Measurements from ENCODE around the gene FAM83G.

Gene FAM83G

GRCh38 chr17:18960803-18961511 lies 43.6 kb downstream of the FAM83G start:
- DNase-seq (ENCODE audit: low read depth), result peak; percentile 37
- peak; percentile 92 for TF ChIP-seq CTCF (IDR thresholded peaks at IDR 0.05; ENCODE audit: low read depth, low read length, missing control alignments)
- no peak overlapping the region for H3K4me3 ChIP-seq (ENCODE audit: low read depth, low read length)

GRCh38 chr17:18960241-18960665 lies 44.3 kb downstream of the FAM83G start:
- DNase-seq (ENCODE audit: low read depth), result no peak
- TF ChIP-seq CTCF (IDR thresholded peaks at IDR 0.05; ENCODE audit: low read depth, low read length, missing control alignments), result no peak

GRCh38 chr17:18959845-18960240 lies 44.7 kb downstream of the FAM83G start:
- no peak overlapping the region for H3K4me3 ChIP-seq (ENCODE audit: low read depth, low read length)
- no peak for TF ChIP-seq CTCF (IDR thresholded peaks at IDR 0.05; ENCODE audit: low read depth, low read length, missing control alignments)
- DNase-seq (ENCODE audit: low read depth), result no peak

More at GRCh38 chr17:18960241-18960665, 44.3 kb downstream of the FAM83G start:
- no peak overlapping the region for H3K4me3 ChIP-seq (ENCODE audit: low read depth, low read length)

- DNase-seq (ENCODE audit: low read depth), result no peak
- no peak overlapping the region for H3K4me3 ChIP-seq (ENCODE audit: low read depth, low read length)
- TF ChIP-seq CTCF (IDR thresholded peaks at IDR 0.05; ENCODE audit: low read depth, low read length, missing control alignments), result no peak
Measured at GRCh38 chr17:18959071-18959844, 45.3 kb downstream of the FAM83G start.

DNA sequence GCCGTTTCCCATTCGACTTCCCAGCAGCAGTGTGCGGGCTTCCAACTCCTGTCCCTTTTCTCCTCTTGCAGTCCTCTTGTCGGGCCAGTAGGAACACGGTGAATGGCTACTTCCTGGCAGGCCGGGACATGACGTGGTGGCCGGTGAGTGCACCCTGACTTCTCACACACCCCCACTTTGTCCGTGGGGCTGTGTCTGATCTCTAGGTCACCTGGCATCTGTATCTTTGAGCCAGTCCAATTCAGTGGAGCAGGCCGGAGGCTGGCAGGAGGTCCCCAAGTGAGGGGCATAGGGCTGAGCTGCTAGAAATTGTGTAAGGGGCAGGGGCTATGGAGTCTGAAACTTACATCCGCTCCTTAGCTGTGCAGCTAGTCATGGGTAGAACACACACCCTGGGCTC lies 46.0 kb downstream of the FAM83G start:
- no peak for DNase-seq (ENCODE audit: low read depth)
- H3K4me3 ChIP-seq (ENCODE audit: low read depth, low read length), result no peak overlapping the region
- TF ChIP-seq CTCF (IDR thresholded peaks at IDR 0.05; ENCODE audit: low read depth, low read length, missing control alignments), result no peak

DNA sequence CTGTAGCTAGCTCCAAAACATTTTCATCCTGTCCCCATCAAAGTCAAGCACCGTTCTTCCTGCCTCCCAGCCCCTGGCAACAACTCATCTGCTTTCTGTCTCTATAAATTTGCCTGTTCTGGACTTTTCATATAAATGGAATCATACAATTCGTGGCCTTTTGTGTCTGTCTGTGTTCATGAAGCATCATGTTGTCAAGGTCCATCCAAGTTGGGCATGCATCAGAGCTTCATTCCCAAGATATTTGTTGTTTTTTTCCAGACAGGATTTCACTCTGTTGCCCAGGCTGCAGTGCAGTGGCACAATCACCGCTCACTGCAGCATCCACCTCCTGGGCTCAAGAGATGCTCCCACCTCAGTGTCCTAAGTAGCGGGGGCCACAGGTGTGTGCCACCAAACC lies 46.7 kb downstream of the FAM83G start:
- TF ChIP-seq CTCF (IDR thresholded peaks at IDR 0.05; ENCODE audit: low read depth, low read length, missing control alignments), result no peak
- no peak for DNase-seq (ENCODE audit: low read depth)
- H3K4me3 ChIP-seq (ENCODE audit: low read depth, low read length), result no peak overlapping the region
